ENCODE data around the gene EXOC6. TPM values are rescaled to one million over a fixed set of nuclear protein-coding genes. Genes with fewer than 3 reads are reported as not detected.

Gene EXOC6
- total and polyA plus RNA-seq, 10 of the 15 experiments (the other 5 are each of a cell fraction or from before 2014, with no cell fraction given): 7.6 to 53.8 (median 13.3) TPM

GRCh38 chr10:92995509-92995908 is 147.2 kb downstream of the EXOC6 start (continued):
- TF ChIP-seq ZNF687 (IDR thresholded peaks at IDR 0.05) (no peak), NR2C1 (IDR thresholded peaks at IDR 0.05) (no peak), POU2F2 (IDR thresholded peaks at IDR 0.05; ENCODE audit: borderline replicate concordance, low read depth, low read length) (no peak), FOXK2 (IDR thresholded peaks at IDR 0.05) (no peak), YBX1 (IDR thresholded peaks at IDR 0.05) (no peak), EZH2 (IDR thresholded peaks at IDR 0.05; ENCODE audit: borderline replicate concordance, control insufficient read depth, low read depth, low read length) (no peak), EED (IDR thresholded peaks at IDR 0.05; ENCODE audit: low read depth) (no peak), SIX5 (IDR thresholded peaks at IDR 0.05; ENCODE audit: low read depth, low read length, severe bottlenecking) (no peak), NFYA (IDR thresholded peaks at IDR 0.05; ENCODE audit: borderline replicate concordance, low read depth, low read length) (no peak), ZNF274 (IDR thresholded peaks at IDR 0.05; ENCODE audit: insufficient read depth, insufficient read length) (no peak)

- Histone ChIP-seq H3K4me1 (ENCODE audit: control insufficient read depth, insufficient read depth, low read length) (no peaks in the 10 kb centered on the region), H3K27ac (ENCODE audit: control insufficient read depth, insufficient read depth) (no peak overlapping the region), H3K79me2 (ENCODE audit: control insufficient read depth, insufficient read depth, low read length) (no peaks in the 10 kb centered on the region), H3K4me2 (ENCODE audit: control insufficient read depth, insufficient read depth) (no peak overlapping the region), H3K4me3 (no peak overlapping the region), H3K36me3 (ENCODE audit: control insufficient read depth in 2 of 2, insufficient read depth in 2 of 2, low read length in 1 of 2) (no peaks in the 10 kb centered on the region), H3K27me3 (replicated peaks in 1 of 2; ENCODE audit: control insufficient read depth in 2 of 2, insufficient read depth in 2 of 2, low read length in 1 of 2) (no peaks in the 10 kb centered on the region), H4K20me1 (ENCODE audit: control insufficient read depth, insufficient read depth) (no peaks in the 10 kb centered on the region), H3K9ac (ENCODE audit: control insufficient read depth, insufficient read depth, low read length) (no peak overlapping the region), H2AFZ (ENCODE audit: control insufficient read depth, low read depth, low read length) (no peak overlapping the region), H3K9me3 (replicated peaks; ENCODE audit: control insufficient read depth, insufficient read depth, low read length) (no peaks in the 10 kb centered on the region)
- ChIA-PET POLR2A (interaction anchor here (0.5 kb wide), 1 partner anchor 163 kb away, joined by 3 read pairs; no protein-coding TSS in a partner anchor), SMC1A (ENCODE audit: uncharacterized antibody, unreplicated experiment) (interaction anchor here (0.6 to 1.6 kb wide), 4 partner anchors 16 to 379 kb away, joined by 3 to 5 read pairs (median 3); no protein-coding TSS in a partner anchor), RAD21 (ENCODE audit: unreplicated experiment) (interaction anchor here (1.3 kb wide), 1 partner anchor 30 kb away, joined by 3 read pairs; no protein-coding TSS in a partner anchor), CTCF (interaction anchor here (0.8 to 2.1 kb wide), 6 partner anchors 9 to 355 kb away, joined by 3 to 10 read pairs (median 6); no protein-coding TSS in a partner anchor)
- BruUV-seq (replicated peaks): no TSS peak
- ATAC-seq: no peak
- peak; percentile 13 for FAIRE-seq
- in situ Hi-C loops (cut with MboI) (no loop called here), intact Hi-C loops (cut with micrococcal nuclease; ENCODE audit: unreplicated experiment) (no loop called here)
- DNase-seq (ENCODE audit: low read depth, low spot score): no peak
- TF ChIP-seq, protein P1, sequence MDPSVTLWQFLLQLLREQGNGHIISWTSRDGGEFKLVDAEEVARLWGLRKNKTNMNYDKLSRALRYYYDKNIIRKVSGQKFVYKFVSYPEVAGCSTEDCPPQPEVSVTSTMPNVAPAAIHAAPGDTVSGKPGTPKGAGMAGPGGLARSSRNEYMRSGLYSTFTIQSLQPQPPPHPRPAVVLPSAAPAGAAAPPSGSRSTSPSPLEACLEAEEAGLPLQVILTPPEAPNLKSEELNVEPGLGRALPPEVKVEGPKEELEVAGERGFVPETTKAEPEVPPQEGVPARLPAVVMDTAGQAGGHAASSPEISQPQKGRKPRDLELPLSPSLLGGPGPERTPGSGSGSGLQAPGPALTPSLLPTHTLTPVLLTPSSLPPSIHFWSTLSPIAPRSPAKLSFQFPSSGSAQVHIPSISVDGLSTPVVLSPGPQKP (IDR thresholded peaks at IDR 0.05; ENCODE audit: low read depth, low read length): no peak
- TF ChIP-seq SMC3 (IDR thresholded peaks at IDR 0.05; ENCODE audit: borderline replicate concordance, low read length) (no peak), POLR2A (IDR thresholded peaks at IDR 0.05; ENCODE audit: low read depth, low read length) (no peak), STAT3 (IDR thresholded peaks at IDR 0.05; ENCODE audit: low read depth, low read length) (no peak), SIX5 (IDR thresholded peaks at IDR 0.05; ENCODE audit: low read depth, low read length, severe bottlenecking) (no peak), RUNX3 (IDR thresholded peaks at IDR 0.05; ENCODE audit: low read length) (no peak), EGR1 (IDR thresholded peaks at IDR 0.05; ENCODE audit: borderline replicate concordance in 1 of 2, low read depth in 2 of 2, low read length in 2 of 2) (no peak), TBL1XR1 (IDR thresholded peaks at IDR 0.05; ENCODE audit: low read depth, low read length) (no peak), NR2F1 (conservative IDR thresholded peaks at IDR 0.05) (no peak), CBFB (IDR thresholded peaks at IDR 0.05; ENCODE audit: low read depth) (no peak), SP1 (IDR thresholded peaks at IDR 0.05; ENCODE audit: low read depth, low read length) (no peak), TCF3 (IDR thresholded peaks at IDR 0.05; ENCODE audit: borderline replicate concordance, insufficient read depth, low read depth, low read length) (no peak), RB1 (IDR thresholded peaks at IDR 0.05; ENCODE audit: borderline replicate concordance) (no peak), STAT1 (conservative IDR thresholded peaks at IDR 0.05) (no peak)
Observed at GRCh38 chr10:92997620-92998019, 149.3 kb downstream of the EXOC6 start.
